Occipital lobe (tissue), 2 donors: ENCODE measurements around the gene ABCD4. TPM values are rescaled to one million over a fixed set of nuclear protein-coding genes. Genes with fewer than 3 reads are reported as not detected.
"Not testable (repeated sequence)": the region's sequence is repeated elsewhere in the genome, so short reads cannot be mapped to it uniquely, and the experiment has no call there.

Source experiments
- DNase-seq: peaks from one replicate; lab custom pipeline; 2025; lab: John Stamatoyannopoulos, UW
- total RNA-seq: library from RNA; depleted of rRNA; stranded (reverse); fragments of >200 nt; gene quantifications from one replicate; pipeline ENCODE4 v1.2.3, GENCODE V29; 2014

ABCD4 gene
- total RNA-seq: 22.3 TPM

- DNase-seq: peak; percentile 91
These were observed at the start of gene ABCD4 for GRCh38 chr14:74302634-74303569. Gene ABCD4 (minus strand): TSS chr14:74302934. CDS start chr14:74302912, 22 bp downstream.

GRCh38 chr14:74350928-74351323, 48.2 kb upstream of the ABCD4 start:
- no peak for DNase-seq

- DNase-seq: no peak
These were observed 47.6 kb upstream of the ABCD4 start for GRCh38 chr14:74350211-74350927.

- no peak for DNase-seq
These were observed 47.0 kb upstream of the ABCD4 start for GRCh38 chr14:74349757-74350156.

GRCh38 chr14:74348735-74349463, 46.2 kb upstream of the ABCD4 start:
- DNase-seq: no peak

- no peak for DNase-seq
These were observed 45.6 kb upstream of the ABCD4 start, which contains the start of gene VRTN for GRCh38 chr14:74348241-74348734. Gene VRTN (plus strand): TSS chr14:74348471. CDS start chr14:74356784, 8,313 bp downstream.

GRCh38 chr14:74347795-74348100, 45.0 kb upstream of the ABCD4 start:
- DNase-seq: no peak

GRCh38 chr14:74347097-74347794, 44.5 kb upstream of the ABCD4 start:
- no peak for DNase-seq

- DNase-seq: no peak
These were observed 43.6 kb upstream of the ABCD4 start for GRCh38 chr14:74346341-74346740.

- no peak for DNase-seq
These were observed 31.2 kb upstream of the ABCD4 start for GRCh38 chr14:74333909-74334308.

- DNase-seq: not testable (repeated sequence)
These were observed 27.3 kb upstream of the ABCD4 start for GRCh38 chr14:74329950-74330552.

- no peak for DNase-seq
These were observed 23.8 kb upstream of the ABCD4 start for GRCh38 chr14:74326369-74327152.

GRCh38 chr14:74325446-74325845, 22.7 kb upstream of the ABCD4 start:
- no peak for DNase-seq

- DNase-seq: no peak
These were observed 22.2 kb upstream of the ABCD4 start for GRCh38 chr14:74324931-74325361.

GRCh38 chr14:74314576-74314975, 11.8 kb upstream of the ABCD4 start:
- no peak for DNase-seq

GRCh38 chr14:74313601-74314000, 10.9 kb upstream of the ABCD4 start:
- no peak for DNase-seq

- DNase-seq: no peak
These were observed 9.4 kb upstream of the ABCD4 start for GRCh38 chr14:74312161-74312560.

- DNase-seq: no peak
These were observed 6.6 kb upstream of the ABCD4 start for GRCh38 chr14:74309125-74310022.

- no peak for DNase-seq
These were observed 6.0 kb upstream of the ABCD4 start for GRCh38 chr14:74308695-74309094.
